Liver (tissue), 9 donors: ENCODE results near the gene CPO. TPM values are rescaled to one million over a fixed set of nuclear protein-coding genes. Genes with fewer than 3 reads are reported as not detected.

Experiments
- DNase-seq: peaks from one replicate; pipeline ENCODE4 v3.0.0-alpha.2; 2017; ENCODE audit warnings: low spot score
- H3K27ac ChIP-seq, 2 donors: one replicate each; pipeline ENCODE4 v1.7.0; 2013; ENCODE audit warnings: inconsistent platforms in 2 of 2, low read length in 2 of 2, control low read depth in 1 of 2, low read depth in 1 of 2, mild to moderate bottlenecking in 1 of 2
- H3K27me3 ChIP-seq, 4 donors: one replicate each; pipeline versions ENCODE4 v1.6.1 to v1.7.0; 2013; ENCODE audit warnings: low read length in 3 of 4, inconsistent platforms in 1 of 4, mild to moderate bottlenecking in 1 of 4, moderate library complexity in 1 of 4; ENCODE audit not compliant: control insufficient read depth in 4 of 4, insufficient read depth in 4 of 4
- H3K36me3 ChIP-seq, 4 donors: one replicate each; pipeline versions ENCODE4 v1.6.1 to v1.7.0; 2013; ENCODE audit warnings: low read length in 3 of 4, mild to moderate bottlenecking in 3 of 4, low read depth in 1 of 4, moderate library complexity in 1 of 4; ENCODE audit not compliant: control insufficient read depth in 4 of 4, insufficient read depth in 3 of 4
- H3K4me1 ChIP-seq, 4 donors: one replicate each; pipeline versions ENCODE4 v1.6.1 to v1.7.0; 2013; ENCODE audit warnings: low read length in 3 of 4, mild to moderate bottlenecking in 3 of 4, moderate library complexity in 1 of 4; ENCODE audit not compliant: control insufficient read depth in 4 of 4, insufficient read depth in 4 of 4
- H3K4me3 ChIP-seq, 3 donors: one replicate each; pipeline versions ENCODE4 v1.6.1 to v1.7.0; 2013; ENCODE audit warnings: low read length in 3 of 3, control low read depth in 1 of 3, low read depth in 1 of 3, mild to moderate bottlenecking in 1 of 3
- H3K9ac ChIP-seq, 2 donors: one replicate each; pipeline ENCODE4 v1.7.0; 2013; ENCODE audit warnings: low read length in 2 of 2, mild to moderate bottlenecking in 2 of 2, moderate library complexity in 2 of 2, control low read depth in 1 of 2, low read depth in 1 of 2
- H3K9me3 ChIP-seq, 4 donors: one replicate each; pipeline versions ENCODE4 v1.6.1 to v1.7.0; 2013; ENCODE audit warnings: low read length in 3 of 4; ENCODE audit not compliant: control insufficient read depth in 4 of 4
- ATF3 ChIP-seq: IDR thresholded peaks from 2 replicates; pipeline ENCODE4 v1.6.1; 2016; ENCODE audit warnings: antibody characterized with exemption
- CTCF ChIP-seq: fragments of 150-350 bp; IDR thresholded peaks from 2 replicates; pipeline ENCODE4 v1.5.1; 2017; ENCODE audit warnings: improper control_type of control experiment, low read depth, low read length; ENCODE audit not compliant: missing input control
- EGR1 ChIP-seq, 2 donors: IDR thresholded peaks; 2 replicates each; pipeline ENCODE4 v1.6.1; 2016 to 2018; ENCODE audit warnings: antibody characterized with exemption in 2 of 2, low read depth in 2 of 2
- FOXA1 ChIP-seq: IDR thresholded peaks from 2 replicates; pipeline ENCODE4 v1.6.1; 2016; ENCODE audit warnings: antibody characterized with exemption
- FOXA2 ChIP-seq: IDR thresholded peaks from 2 replicates; pipeline ENCODE4 v1.6.1; 2016; ENCODE audit warnings: antibody characterized with exemption
- GABPA ChIP-seq, 2 donors: IDR thresholded peaks in 1 of 2; conservative IDR thresholded peaks in 1 of 2; 2 replicates each; pipeline ENCODE4 v1.6.1; 2016; ENCODE audit warnings: antibody characterized with exemption in 2 of 2, mild to moderate bottlenecking in 1 of 2, moderate library complexity in 1 of 2
- HNF4A ChIP-seq, 2 donors: conservative IDR thresholded peaks; 2 replicates each; pipeline ENCODE4 v1.6.1; 2016; ENCODE audit warnings: antibody characterized with exemption in 2 of 2, mild to moderate bottlenecking in 2 of 2
- HNF4G ChIP-seq: IDR thresholded peaks from 2 replicates; pipeline ENCODE4 v1.6.1; 2016; ENCODE audit warnings: antibody characterized with exemption
- JUND ChIP-seq, 2 donors: IDR thresholded peaks; 2 replicates each; pipeline ENCODE4 v1.6.1; 2016; ENCODE audit warnings: antibody characterized with exemption in 2 of 2
- RAD21 ChIP-seq, 2 donors: IDR thresholded peaks; 2 replicates each; pipeline ENCODE4 v1.6.1; 2016; ENCODE audit warnings: antibody characterized with exemption in 2 of 2, mild to moderate bottlenecking in 2 of 2
- RXRA ChIP-seq, 2 donors: IDR thresholded peaks; 2 replicates each; pipeline ENCODE4 v1.6.1; 2017 to 2018; ENCODE audit warnings: antibody characterized with exemption in 2 of 2, mild to moderate bottlenecking in 1 of 2
- SP1 ChIP-seq: IDR thresholded peaks from 2 replicates; pipeline ENCODE4 v1.6.1; 2018; ENCODE audit warnings: antibody characterized with exemption, mild to moderate bottlenecking
- TAF1 ChIP-seq: conservative IDR thresholded peaks from 2 replicates; pipeline ENCODE4 v1.6.1; 2016; ENCODE audit warnings: antibody characterized with exemption, mild to moderate bottlenecking
- YY1 ChIP-seq: IDR thresholded peaks from 2 replicates; pipeline ENCODE4 v1.6.1; 2016; ENCODE audit warnings: antibody characterized with exemption, mild to moderate bottlenecking
- WGBS: extraction: QIAGEN DNeasy Blood & Tissue Kit; methylation state at CpG from one replicate; pipeline ENCODE4 v1.1.7; 2013; 5-methylcytosine and 5-hydroxymethylcytosine counted together
- polyA plus RNA-seq, 2 donors: library from polyadenylated mRNA; stranded (reverse) in 1 of 2; unstranded in 1 of 2; fragments of 200-250 nt in 1 of 2; fragments of >200 nt in 1 of 2; fragmentation: Nextera tagmentation in 1 of 2; extraction: Ambion mirVana in 1 of 2; gene quantifications; one replicate each; pipeline versions ENCODE4 v1.2.1 to v1.2.3, GENCODE V29; 2013 to 2015
- total RNA-seq, 2 donors: library from RNA; depleted of rRNA; stranded (reverse); fragments of >200 nt; gene quantifications; one replicate each; pipeline ENCODE4 v1.2.3, GENCODE V29; 2014
- TF ChIP-seq, protein P1 (sequence below): IDR thresholded peaks from 2 replicates; pipeline ENCODE4 v1.6.1; 2016; ENCODE audit warnings: antibody characterized with exemption
- TF ChIP-seq, protein P2 (sequence below): IDR thresholded peaks from 2 replicates; pipeline ENCODE4 v1.6.1; 2016; ENCODE audit warnings: antibody characterized with exemption, mild to moderate bottlenecking
- TF ChIP-seq, protein P3 (sequence below): IDR thresholded peaks from 2 replicates; pipeline ENCODE4 v1.6.1; 2016; ENCODE audit warnings: antibody characterized with exemption
- donor health status: healthy.
- donor health status: healthy.
- donor health status: healthy.
- donor health status: healthy.
- donor health status: healthy.

Gene CPO
- total and polyA plus RNA-seq, 4 donors: 0.07 to 0.31 (median 0.25) TPM; not detected in 1

DNA sequence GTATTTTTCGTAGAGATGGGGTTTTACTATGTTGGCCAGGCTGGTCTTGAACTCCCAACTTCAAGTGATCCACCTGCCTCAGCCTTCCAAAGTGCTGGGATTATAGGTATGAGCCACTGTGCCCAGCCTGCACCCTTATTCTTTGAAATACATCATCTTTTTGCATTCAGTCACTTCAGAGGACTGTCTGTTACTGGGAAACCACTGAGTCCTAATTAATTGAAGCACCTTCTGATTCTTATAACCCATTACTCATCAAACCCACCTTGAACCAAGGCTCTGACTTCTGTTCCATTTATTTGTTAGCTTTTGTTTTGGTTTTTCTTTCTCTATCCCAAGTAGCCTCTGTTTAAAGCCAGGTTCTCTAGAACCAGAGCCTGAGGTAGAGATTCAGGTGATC lies 49.6 kb downstream of the CPO start:
- Histone ChIP-seq H3K36me3 (no peaks in the 10 kb centered on the region), H3K27ac (no peak overlapping the region), H3K4me3 (no peak overlapping the region), H3K27me3 (no peaks in the 10 kb centered on the region), H3K9ac (no peak overlapping the region), H3K9me3 (no peaks in the 10 kb centered on the region), H3K4me1 (peaks cover 0 to 4% (median 1%) of the 10 kb centered on the region in 4 donors)
- DNase-seq: no peak
- TF ChIP-seq HNF4A (conservative IDR thresholded peaks at IDR 0.05) (no peak), RAD21 (IDR thresholded peaks at IDR 0.05) (no peak)
- 87% methylated on average over 1 of the region's 1 CpG for WGBS

GRCh38 chr2:206989311-206989710 lies 50.0 kb downstream of the CPO start:
- H3K4me3 ChIP-seq: no peak overlapping the region
- no peaks in the 10 kb centered on the region for H3K9me3 ChIP-seq
- no peaks in the 10 kb centered on the region for H3K36me3 ChIP-seq
- TF ChIP-seq CTCF (peak; percentile 66), RAD21 (IDR thresholded peaks at IDR 0.05) (peak; percentile 72 to 84)
- TF ChIP-seq, protein P1, sequence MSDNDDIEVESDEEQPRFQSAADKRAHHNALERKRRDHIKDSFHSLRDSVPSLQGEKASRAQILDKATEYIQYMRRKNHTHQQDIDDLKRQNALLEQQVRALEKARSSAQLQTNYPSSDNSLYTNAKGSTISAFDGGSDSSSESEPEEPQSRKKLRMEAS: no peak
- H3K27me3 ChIP-seq: no peaks in the 10 kb centered on the region
- peaks cover 0 to 4% (median 1%) of the 10 kb centered on the region in 4 donors for H3K4me1 ChIP-seq
- H3K27ac ChIP-seq: no peak overlapping the region
- 34% methylated on average over 6 of the region's 6 CpGs for WGBS
- DNase-seq: no peak
- no peak overlapping the region for H3K9ac ChIP-seq

GRCh38 chr2:206990360-206990759 lies 51.0 kb downstream of the CPO start:
- DNase-seq: no peak
- Histone ChIP-seq H3K27me3 (no peaks in the 10 kb centered on the region), H3K4me1 (peaks cover 0 to 4% (median 1%) of the 10 kb centered on the region in 4 donors), H3K4me3 (no peak overlapping the region), H3K27ac (no peak overlapping the region), H3K9me3 (no peaks in the 10 kb centered on the region), H3K9ac (no peak overlapping the region), H3K36me3 (no peaks in the 10 kb centered on the region)
- WGBS: 60% methylated on average over 4 of the region's 4 CpGs
- TF ChIP-seq RAD21 (IDR thresholded peaks at IDR 0.05) (no peak), FOXA1 (no peak), RXRA (IDR thresholded peaks at IDR 0.05) (no peak), ATF3 (no peak), TAF1 (no peak), JUND (IDR thresholded peaks at IDR 0.05) (no peak), FOXA2 (no peak), YY1 (no peak), SP1 (no peak), GABPA (IDR thresholded peaks at IDR 0.05 in 1 of 2, conservative IDR thresholded peaks at IDR 0.05 in 1 of 2) (no peak), CTCF (no peak), EGR1 (IDR thresholded peaks at IDR 0.05; ENCODE audit: low read depth in 2 of 2) (no peak), HNF4A (conservative IDR thresholded peaks at IDR 0.05) (no peak), HNF4G (no peak)
- TF ChIP-seq, protein P2, sequence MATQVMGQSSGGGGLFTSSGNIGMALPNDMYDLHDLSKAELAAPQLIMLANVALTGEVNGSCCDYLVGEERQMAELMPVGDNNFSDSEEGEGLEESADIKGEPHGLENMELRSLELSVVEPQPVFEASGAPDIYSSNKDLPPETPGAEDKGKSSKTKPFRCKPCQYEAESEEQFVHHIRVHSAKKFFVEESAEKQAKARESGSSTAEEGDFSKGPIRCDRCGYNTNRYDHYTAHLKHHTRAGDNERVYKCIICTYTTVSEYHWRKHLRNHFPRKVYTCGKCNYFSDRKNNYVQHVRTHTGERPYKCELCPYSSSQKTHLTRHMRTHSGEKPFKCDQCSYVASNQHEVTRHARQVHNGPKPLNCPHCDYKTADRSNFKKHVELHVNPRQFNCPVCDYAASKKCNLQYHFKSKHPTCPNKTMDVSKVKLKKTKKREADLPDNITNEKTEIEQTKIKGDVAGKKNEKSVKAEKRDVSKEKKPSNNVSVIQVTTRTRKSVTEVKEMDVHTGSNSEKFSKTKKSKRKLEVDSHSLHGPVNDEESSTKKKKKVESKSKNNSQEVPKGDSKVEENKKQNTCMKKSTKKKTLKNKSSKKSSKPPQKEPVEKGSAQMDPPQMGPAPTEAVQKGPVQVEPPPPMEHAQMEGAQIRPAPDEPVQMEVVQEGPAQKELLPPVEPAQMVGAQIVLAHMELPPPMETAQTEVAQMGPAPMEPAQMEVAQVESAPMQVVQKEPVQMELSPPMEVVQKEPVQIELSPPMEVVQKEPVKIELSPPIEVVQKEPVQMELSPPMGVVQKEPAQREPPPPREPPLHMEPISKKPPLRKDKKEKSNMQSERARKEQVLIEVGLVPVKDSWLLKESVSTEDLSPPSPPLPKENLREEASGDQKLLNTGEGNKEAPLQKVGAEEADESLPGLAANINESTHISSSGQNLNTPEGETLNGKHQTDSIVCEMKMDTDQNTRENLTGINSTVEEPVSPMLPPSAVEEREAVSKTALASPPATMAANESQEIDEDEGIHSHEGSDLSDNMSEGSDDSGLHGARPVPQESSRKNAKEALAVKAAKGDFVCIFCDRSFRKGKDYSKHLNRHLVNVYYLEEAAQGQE: no peak
- TF ChIP-seq, protein P1: no peak
- TF ChIP-seq, protein P3, sequence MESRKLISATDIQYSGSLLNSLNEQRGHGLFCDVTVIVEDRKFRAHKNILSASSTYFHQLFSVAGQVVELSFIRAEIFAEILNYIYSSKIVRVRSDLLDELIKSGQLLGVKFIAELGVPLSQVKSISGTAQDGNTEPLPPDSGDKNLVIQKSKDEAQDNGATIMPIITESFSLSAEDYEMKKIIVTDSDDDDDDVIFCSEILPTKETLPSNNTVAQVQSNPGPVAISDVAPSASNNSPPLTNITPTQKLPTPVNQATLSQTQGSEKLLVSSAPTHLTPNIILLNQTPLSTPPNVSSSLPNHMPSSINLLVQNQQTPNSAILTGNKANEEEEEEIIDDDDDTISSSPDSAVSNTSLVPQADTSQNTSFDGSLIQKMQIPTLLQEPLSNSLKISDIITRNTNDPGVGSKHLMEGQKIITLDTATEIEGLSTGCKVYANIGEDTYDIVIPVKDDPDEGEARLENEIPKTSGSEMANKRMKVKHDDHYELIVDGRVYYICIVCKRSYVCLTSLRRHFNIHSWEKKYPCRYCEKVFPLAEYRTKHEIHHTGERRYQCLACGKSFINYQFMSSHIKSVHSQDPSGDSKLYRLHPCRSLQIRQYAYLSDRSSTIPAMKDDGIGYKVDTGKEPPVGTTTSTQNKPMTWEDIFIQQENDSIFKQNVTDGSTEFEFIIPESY: no peak
